PC-9 (cell line): ENCODE data around the gene MELTF. TPM values are rescaled to one million over a fixed set of nuclear protein-coding genes. Genes with fewer than 3 reads are reported as not detected.

Experiments
- BruUV-seq: library from RNA; stranded (reverse); fragments of 400-500 nt; replicated peaks from 2 replicates; lab custom pipeline; 2021; lab: Mats Ljungman, UMichigan
- CTCF ChIA-PET: fragments of 300-600 bp; sonication (Branson Sonifier 250); formaldehyde crosslinking; loops from one replicate; lab custom pipeline; 2022; ENCODE audit warnings: antibody characterized with exemption; lab: Charles Lee
- POLR2A ChIA-PET: fragments of 300-600 bp; sonication (Branson Sonifier 250); formaldehyde crosslinking; loops from one replicate; lab custom pipeline; 2022; ENCODE audit warnings: antibody characterized with exemption; ENCODE audit not compliant: unreplicated experiment; lab: Charles Lee
- DNase-seq, 2 experiments: peaks; one replicate each; pipeline versions ENCODE4 v3.0.0 to v3.0.0-alpha.2; 2015 to 2022; ENCODE audit warnings: mixed read lengths in 1 of 2
- H2AFZ ChIP-seq: fragments of 200-600 bp; sonication (generic); 2 replicates; pipeline ENCODE4 v1.8.1; 2017; ENCODE audit warnings: antibody characterized with exemption
- H3F3A ChIP-seq: fragments of 200-600 bp; sonication (generic); 2 replicates; pipeline ENCODE4 v1.8.1; 2017; ENCODE audit warnings: antibody characterized with exemption, mild to moderate bottlenecking, low read depth; ENCODE audit not compliant: insufficient read depth
- H3K27ac ChIP-seq: fragments of 200-600 bp; sonication (generic); 2 replicates; pipeline ENCODE4 v1.6.1; 2016; ENCODE audit warnings: mixed run types
- H3K27me3 ChIP-seq: fragments of 200-600 bp; sonication (generic); 2 replicates; pipeline ENCODE4 v1.6.1; 2016; ENCODE audit warnings: low read depth, mixed run types; ENCODE audit not compliant: insufficient read depth
- H3K36me3 ChIP-seq: fragments of 200-600 bp; sonication (generic); 2 replicates; pipeline ENCODE4 v1.6.1; 2016; ENCODE audit warnings: low read depth, mixed run types
- H3K4me1 ChIP-seq: fragments of 200-600 bp; sonication (generic); replicated peaks from 2 replicates; pipeline ENCODE4 v1.6.1; 2016; ENCODE audit warnings: mixed run types; ENCODE audit not compliant: insufficient read depth
- H3K4me2 ChIP-seq: fragments of 200-600 bp; sonication (generic); 2 replicates; pipeline ENCODE4 v1.6.1; 2017; ENCODE audit warnings: mixed run types
- H3K4me3 ChIP-seq: fragments of 200-600 bp; sonication (generic); 2 replicates; pipeline ENCODE4 v1.6.1; 2016; ENCODE audit warnings: mixed run types
- H3K79me2 ChIP-seq: fragments of 200-600 bp; sonication (generic); 2 replicates; pipeline ENCODE4 v1.6.1; 2017; ENCODE audit warnings: low read depth, mixed run types
- H3K9me2 ChIP-seq: fragments of 200-600 bp; sonication (generic); 2 replicates; pipeline ENCODE4 v1.8.1; 2017; ENCODE audit warnings: mild to moderate bottlenecking; ENCODE audit not compliant: insufficient read depth
- H3K9me3 ChIP-seq: fragments of 200-600 bp; sonication (generic); 2 replicates; pipeline ENCODE4 v1.8.1; 2016; ENCODE audit warnings: low read depth; ENCODE audit not compliant: insufficient read depth
- H4K20me1 ChIP-seq: fragments of 200-600 bp; sonication (generic); 2 replicates; pipeline ENCODE4 v1.8.1; 2017; ENCODE audit not compliant: insufficient read depth
- EZH2 ChIP-seq: fragments of 200-600 bp; sonication (generic); IDR thresholded peaks from 2 replicates; pipeline ENCODE4 v1.8.0; 2017; ENCODE audit warnings: antibody characterized with exemption, low read depth
- intact Hi-C: fragments of 100-400 bp; cut with micrococcal nuclease; formaldehyde crosslinking; loops from one replicate; pipeline ENCODE4 v1.10.0; 2022; ENCODE audit not compliant: unreplicated experiment
- total RNA-seq: library from RNA; stranded (reverse); gene quantifications from 2 replicates; pipeline ENCODE4 v1.2.3, GENCODE V29; 2021
- TF ChIP-seq, protein P1 (sequence below): fragments of 200-600 bp; sonication (generic); conservative IDR thresholded peaks from 2 replicates; pipeline ENCODE4 v1.6.1; 2017; ENCODE audit warnings: mixed run types, antibody characterized with exemption, mild to moderate bottlenecking, moderate library complexity

Gene MELTF
- total RNA-seq, 1 experiment from 2014 or later: 154 TPM

DNA sequence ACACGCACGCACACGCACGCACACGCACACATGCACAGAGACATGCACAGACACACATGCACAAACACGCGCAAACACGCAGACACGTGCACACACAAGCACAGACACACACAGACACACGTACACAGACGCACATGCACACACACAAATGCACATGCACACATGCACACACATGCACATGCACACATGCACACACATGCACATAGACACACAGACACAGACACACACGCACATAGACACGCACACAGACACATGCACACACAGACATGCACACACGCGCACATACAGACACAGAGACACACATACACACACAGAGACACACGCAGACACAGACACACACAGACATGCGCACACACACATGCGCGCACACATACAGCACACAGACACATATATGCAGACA, 34.6 kb downstream of the MELTF start:
- Histone ChIP-seq H3K36me3 (no peaks in the 10 kb centered on the region), H3K79me2 (no peaks in the 10 kb centered on the region), H3K9me2 (no peaks in the 10 kb centered on the region), H3K4me2 (no peak overlapping the region), H3K27me3 (no peaks in the 10 kb centered on the region), H3K9me3 (no peaks in the 10 kb centered on the region), H4K20me1 (no peaks in the 10 kb centered on the region), H3K27ac (no peak overlapping the region), H2AFZ (no peak overlapping the region), H3K4me3 (no peak overlapping the region), H3F3A (no peaks in the 10 kb centered on the region), H3K4me1 (no peaks in the 10 kb centered on the region)
- ChIA-PET POLR2A (no interaction called here), CTCF (no interaction called here)
- DNase-seq: no peak
- no TSS peak for BruUV-seq
- intact Hi-C loops: no loop called here
- TF ChIP-seq, protein P1, sequence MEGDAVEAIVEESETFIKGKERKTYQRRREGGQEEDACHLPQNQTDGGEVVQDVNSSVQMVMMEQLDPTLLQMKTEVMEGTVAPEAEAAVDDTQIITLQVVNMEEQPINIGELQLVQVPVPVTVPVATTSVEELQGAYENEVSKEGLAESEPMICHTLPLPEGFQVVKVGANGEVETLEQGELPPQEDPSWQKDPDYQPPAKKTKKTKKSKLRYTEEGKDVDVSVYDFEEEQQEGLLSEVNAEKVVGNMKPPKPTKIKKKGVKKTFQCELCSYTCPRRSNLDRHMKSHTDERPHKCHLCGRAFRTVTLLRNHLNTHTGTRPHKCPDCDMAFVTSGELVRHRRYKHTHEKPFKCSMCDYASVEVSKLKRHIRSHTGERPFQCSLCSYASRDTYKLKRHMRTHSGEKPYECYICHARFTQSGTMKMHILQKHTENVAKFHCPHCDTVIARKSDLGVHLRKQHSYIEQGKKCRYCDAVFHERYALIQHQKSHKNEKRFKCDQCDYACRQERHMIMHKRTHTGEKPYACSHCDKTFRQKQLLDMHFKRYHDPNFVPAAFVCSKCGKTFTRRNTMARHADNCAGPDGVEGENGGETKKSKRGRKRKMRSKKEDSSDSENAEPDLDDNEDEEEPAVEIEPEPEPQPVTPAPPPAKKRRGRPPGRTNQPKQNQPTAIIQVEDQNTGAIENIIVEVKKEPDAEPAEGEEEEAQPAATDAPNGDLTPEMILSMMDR: no peak
- TF ChIP-seq EZH2: no peak

DNA sequence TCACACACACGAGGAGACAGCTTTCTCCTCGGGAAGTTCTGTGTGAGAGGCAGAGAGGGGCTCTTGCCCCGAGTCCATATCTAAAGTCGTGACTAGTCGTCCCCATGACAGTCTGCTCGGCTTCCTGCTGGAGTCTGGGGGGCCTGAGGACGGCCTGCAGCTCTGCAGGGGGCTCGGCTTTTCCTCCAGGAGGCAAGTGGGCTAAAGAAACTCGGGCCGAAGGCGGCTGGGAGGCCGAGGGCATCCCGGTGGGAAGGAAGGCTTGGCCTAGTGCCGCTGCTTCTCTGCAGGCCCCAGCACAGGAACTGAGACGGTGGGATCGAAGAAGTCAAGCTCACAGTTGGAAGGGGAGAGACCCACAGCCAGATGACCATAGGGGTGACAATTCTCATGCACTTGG, 35.6 kb downstream of the MELTF start:
- no TSS peak for BruUV-seq
- POLR2A ChIA-PET: no interaction called here
- H3K4me3 ChIP-seq: no peak overlapping the region
- intact Hi-C loops: no loop called here
- H3K4me2 ChIP-seq: no peak overlapping the region
- H3K9me3 ChIP-seq: no peaks in the 10 kb centered on the region
- no peak for TF ChIP-seq EZH2
- TF ChIP-seq, protein P1: no peak
- CTCF ChIA-PET: no interaction called here
- H3K36me3 ChIP-seq: no peaks in the 10 kb centered on the region
- H3K27ac ChIP-seq: no peak overlapping the region
- H2AFZ ChIP-seq: no peak overlapping the region; the same call in 1 of the 2 replicates
- no peaks in the 10 kb centered on the region for H3F3A ChIP-seq
- H3K79me2 ChIP-seq: no peaks in the 10 kb centered on the region
- no peak for DNase-seq
- H4K20me1 ChIP-seq: no peaks in the 10 kb centered on the region
- no peaks in the 10 kb centered on the region for H3K27me3 ChIP-seq
- H3K4me1 ChIP-seq: no peaks in the 10 kb centered on the region
- H3K9me2 ChIP-seq: no peaks in the 10 kb centered on the region

DNA sequence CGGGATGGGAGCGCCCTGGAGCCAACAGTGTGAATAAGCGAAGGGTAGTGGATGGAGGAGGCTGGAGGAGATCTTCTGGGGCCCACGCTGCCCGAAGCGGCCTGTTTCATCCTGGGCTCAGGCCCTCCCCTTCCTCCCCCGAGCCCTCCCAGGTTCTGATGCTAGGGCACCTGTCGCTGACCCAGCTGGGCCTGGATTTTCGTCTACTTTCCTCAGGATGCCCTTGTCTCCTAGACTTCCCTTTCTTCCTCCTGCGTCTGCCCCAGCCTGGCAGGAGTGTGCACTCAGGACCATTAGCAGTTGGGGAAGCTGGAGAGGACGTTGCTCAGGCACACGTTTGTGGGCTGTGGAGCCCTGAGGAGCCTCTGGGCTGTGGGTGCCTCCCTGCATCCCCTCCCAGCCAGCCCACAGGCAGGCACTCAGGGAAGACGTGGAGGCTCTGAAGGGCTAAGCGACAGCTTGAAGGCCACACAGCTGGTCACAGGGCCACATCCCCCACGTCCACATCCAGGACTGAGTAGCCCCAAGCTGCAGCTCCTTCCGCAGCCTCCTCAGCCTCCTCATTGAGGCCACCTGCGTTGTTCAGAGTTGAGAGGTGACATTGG, 37.1 kb downstream of the MELTF start:
- no peaks in the 10 kb centered on the region for H3K27me3 ChIP-seq
- no TSS peak for BruUV-seq
- H3K27ac ChIP-seq: no peak overlapping the region
- H3K9me3 ChIP-seq: no peaks in the 10 kb centered on the region
- H3K4me2 ChIP-seq: no peak overlapping the region
- ChIA-PET POLR2A (no interaction called here), CTCF (no interaction called here)
- H3K4me1 ChIP-seq: no peaks in the 10 kb centered on the region
- DNase-seq: no peak
- no peak overlapping the region for H2AFZ ChIP-seq
- no peaks in the 10 kb centered on the region for H3K79me2 ChIP-seq
- no peak for TF ChIP-seq EZH2
- TF ChIP-seq, protein P1: no peak
- no peaks in the 10 kb centered on the region for H3F3A ChIP-seq
- no peaks in the 10 kb centered on the region for H3K9me2 ChIP-seq
- no peaks in the 10 kb centered on the region for H4K20me1 ChIP-seq
- no peak overlapping the region for H3K4me3 ChIP-seq
- H3K36me3 ChIP-seq: no peaks in the 10 kb centered on the region
- intact Hi-C loops: no loop called here
